K562 (cell line): ENCODE data around the gene MTHFS. TPM values are rescaled to one million over a fixed set of nuclear protein-coding genes. Genes with fewer than 3 reads are reported as not detected.

Experiments
- ATAC-seq: fragments of 200-7000 bp; cut with Tn5 transposase; 3 replicates; pipeline ENCODE4 v1.9.1; 2020; ENCODE audit warnings: moderate library complexity
- BruUV-seq: library from RNA; stranded (reverse); fragments of 400-500 nt; replicated peaks from 2 replicates; lab custom pipeline; 2021; lab: Mats Ljungman, UMichigan
- CTCF ChIA-PET: fragments of 300-600 bp; formaldehyde crosslinking; extraction: SDS; loops from one replicate; lab custom pipeline; 2021; ENCODE audit warnings: low intra/inter-chr PET ratio; lab: Yijun Ruan, JAX
- POLR2A ChIA-PET: fragments of 300-600, 350-650 bp; sonication (Branson Sonifier 250); formaldehyde crosslinking; extraction: SDS; loops from one replicate; lab custom pipeline; 2021; ENCODE audit warnings: antibody characterized with exemption, inconsistent platforms; lab: Yijun Ruan, JAX
- DNase-seq, 4 experiments: peaks; one replicate each; pipeline versions ENCODE4 v3.0.0 to v3.0.0-alpha.2; 2011 to 2018; ENCODE audit warnings: low spot score in 3 of 4, mixed read lengths in 3 of 4; ENCODE audit errors: extremely low read depth in 1 of 4
- FAIRE-seq: peaks from 2 replicates; lab custom pipeline; 2011; peaks lifted over from hg19 to GRCh38; lab: Jason Lieb, UNC
- H2AFZ ChIP-seq: 2 replicates; pipeline ENCODE4 v1.6.0; 2011; ENCODE audit warnings: low read depth, low read length, control low read depth, inconsistent platforms
- H3K27ac ChIP-seq: fragments of 200-600 bp; 3 replicates; pipeline ENCODE4 v1.8.0; 2011; ENCODE audit warnings: low read depth, mild to moderate bottlenecking, control low read depth, inconsistent platforms, low read length, moderate library complexity, mixed read lengths; ENCODE audit errors: extremely low read depth
- H3K27me3 ChIP-seq, 2 experiments: fragments of 300-600 bp in 1 of 2; 2 replicates in 1 of 2; 3 replicates in 1 of 2; pipeline versions ENCODE4 v1.6.0 to v1.8.0; 2011; ENCODE audit warnings: inconsistent platforms in 2 of 2, low read length in 2 of 2, mild to moderate bottlenecking in 1 of 2, mixed read lengths in 1 of 2, moderate library complexity in 1 of 2; ENCODE audit not compliant: control insufficient read depth in 2 of 2, insufficient read depth in 2 of 2
- H3K36me3 ChIP-seq: fragments of 300-600 bp; 3 replicates; pipeline ENCODE4 v1.8.0; 2011; ENCODE audit warnings: mild to moderate bottlenecking, low read length, inconsistent platforms; ENCODE audit not compliant: control insufficient read depth, insufficient read depth
- H3K4me1 ChIP-seq, 2 experiments: fragments of 200-600 bp in 1 of 2; replicated peaks in 1 of 2; 2 replicates in 1 of 2; 3 replicates in 1 of 2; pipeline versions ENCODE4 v1.5.1 to v1.8.0; 2011; ENCODE audit warnings: inconsistent platforms in 2 of 2, low read length in 2 of 2, mild to moderate bottlenecking in 1 of 2, mixed read lengths in 1 of 2, moderate library complexity in 1 of 2; ENCODE audit not compliant: control insufficient read depth in 2 of 2, insufficient read depth in 2 of 2
- H3K4me2 ChIP-seq: 2 replicates; pipeline ENCODE4 v1.6.1; 2011; ENCODE audit warnings: low read length, control low read depth, inconsistent platforms, mixed read lengths; ENCODE audit not compliant: insufficient read depth
- H3K4me3 ChIP-seq: fragments of 200-600 bp; sonication (generic), shearing (Covaris generic); 2 replicates; pipeline ENCODE4 v1.5.1; 2016; ENCODE audit warnings: control low read depth, inconsistent platforms
- H3K79me2 ChIP-seq: fragments of 200-600 bp; 3 replicates; pipeline ENCODE4 v1.8.0; 2011; ENCODE audit warnings: low read length, inconsistent platforms; ENCODE audit not compliant: control insufficient read depth, insufficient read depth
- H3K9ac ChIP-seq, 2 experiments: 2 replicates each; pipeline versions ENCODE4 v1.6.0 to v1.6.1; 2011; ENCODE audit warnings: low read depth in 2 of 2, low read length in 2 of 2, control low read depth in 1 of 2, inconsistent platforms in 1 of 2, mild to moderate bottlenecking in 1 of 2, mixed read lengths in 1 of 2; ENCODE audit not compliant: insufficient read depth in 1 of 2
- H3K9me1 ChIP-seq: one replicate; pipeline ENCODE4 v1.6.0; 2011; ENCODE audit warnings: inconsistent platforms, mild to moderate bottlenecking, low read length, moderate library complexity; ENCODE audit not compliant: control insufficient read depth, insufficient read depth
- H3K9me3 ChIP-seq: replicated peaks from 2 replicates; pipeline ENCODE4 v1.5.1; 2011; ENCODE audit warnings: low read depth, low read length, inconsistent platforms; ENCODE audit not compliant: control insufficient read depth, insufficient read depth
- H4K20me1 ChIP-seq: replicated peaks from 2 replicates; pipeline ENCODE4 v1.6.1; 2011; ENCODE audit warnings: low read length, inconsistent platforms, mixed read lengths; ENCODE audit not compliant: control insufficient read depth, insufficient read depth
- CBX5 ChIP-seq: IDR thresholded peaks from 2 replicates; pipeline ENCODE4 v1.6.1; 2014; ENCODE audit warnings: low read depth, borderline replicate concordance
- EZH2 ChIP-seq: IDR thresholded peaks from 2 replicates; pipeline ENCODE4 v1.6.1; 2012; ENCODE audit warnings: low read depth, mild to moderate bottlenecking, inconsistent platforms, low read length, borderline replicate concordance
- HNRNPLL ChIP-seq: fragments of 200-400 bp; formaldehyde crosslinking; IDR thresholded peaks from 2 replicates; pipeline ENCODE4 v1.6.1; 2017; ENCODE audit warnings: low read length, low read depth, mild to moderate bottlenecking; ENCODE audit not compliant: poor library complexity, severe bottlenecking
- MAFG ChIP-seq: fragments of 450-650 bp; conservative IDR thresholded peaks from 2 replicates; pipeline ENCODE4 v1.6.1; 2016; ENCODE audit warnings: missing genetic modification characterization, missing compliant biosample characterization
- MEF2A ChIP-seq: IDR thresholded peaks from 2 replicates; pipeline ENCODE4 v1.6.1; 2011; ENCODE audit warnings: low read depth, mild to moderate bottlenecking, low read length, moderate library complexity; ENCODE audit not compliant: control insufficient read depth
- NCOA2 ChIP-seq, 2 experiments: fragments of 450-650 bp; IDR thresholded peaks; 2 replicates each; pipeline ENCODE4 v1.6.1; 2018; ENCODE audit warnings: mild to moderate bottlenecking in 2 of 2, moderate library complexity in 1 of 2; ENCODE audit not compliant: partially characterized antibody in 2 of 2
- NCOA6 ChIP-seq: fragments of 450-650 bp; IDR thresholded peaks from 2 replicates; pipeline ENCODE4 v1.6.1; 2017; ENCODE audit warnings: mild to moderate bottlenecking
- NR4A1 ChIP-seq, 2 experiments: fragments of 250-450 bp in 1 of 2; fragments of 450-650 bp in 1 of 2; sonication (Bioruptor Pico) in 1 of 2; IDR thresholded peaks; 2 replicates each; pipeline versions ENCODE4 v1.4.0 to v1.6.1; 2016 to 2020; ENCODE audit warnings: mild to moderate bottlenecking in 2 of 2, missing compliant biosample characterization in 1 of 2, missing genetic modification characterization in 1 of 2, moderate library complexity in 1 of 2
- PPARD ChIP-seq: fragments of 250-450 bp; sonication (Bioruptor Pico); IDR thresholded peaks from 2 replicates; pipeline ENCODE4 v1.8.0; 2022; ENCODE audit warnings: inconsistent platforms, mild to moderate bottlenecking, moderate library complexity
- PTBP1 ChIP-seq: fragments of 200-400 bp; formaldehyde crosslinking; IDR thresholded peaks from 2 replicates; pipeline ENCODE4 v1.6.1; 2017; ENCODE audit warnings: low read depth, low read length
- TCF7L2 ChIP-seq: fragments of 150-350 bp; IDR thresholded peaks from 2 replicates; pipeline ENCODE4 v1.6.1; 2016; ENCODE audit warnings: low read depth, mild to moderate bottlenecking, low read length, moderate library complexity
- ZFP1 ChIP-seq: fragments of 450-650 bp; formaldehyde crosslinking; IDR thresholded peaks from 2 replicates; pipeline ENCODE4 v1.4.0; 2020; ENCODE audit warnings: mild to moderate bottlenecking, mixed read lengths
- ZNF583 ChIP-seq: fragments of 250-450 bp; sonication (Bioruptor Pico); IDR thresholded peaks from 2 replicates; pipeline ENCODE4 v1.4.0; 2020
- WGBS: fragments of 100-300 bp; shearing (Covaris generic); methylation state at CpG from one replicate; pipeline ENCODE4 v1.1.6; 2016; ENCODE audit warnings: low coverage, mixed read lengths; ENCODE audit not compliant: insufficient coverage; ENCODE audit errors: missing lambda C conversion rate; 5-methylcytosine and 5-hydroxymethylcytosine counted together
- in situ Hi-C: fragments of 300-500 bp; cut with MboI; formaldehyde crosslinking; loops from 4 replicates; pipeline ENCODE4 v1.15.0; 2018; ENCODE audit warnings: inconsistent platforms, mixed read lengths
- intact Hi-C: fragments of 100-400 bp; cut with micrococcal nuclease; formaldehyde crosslinking; loops from 2 replicates; pipeline ENCODE4 v1.14.2; 2022
- polyA plus RNA-seq, 8 experiments: library from polyadenylated mRNA; depleted of rRNA in 4 of 8; stranded (reverse) in 5 of 8; unstranded in 3 of 8; fragments of >200 nt; fragmentation: Nextera tagmentation in 2 of 8; fragmentation: Illumina TruSeq in 1 of 8; extraction: Ambion mirVana in 2 of 8; extraction: Trizol in 1 of 8; gene quantifications; 2 replicates each; pipeline versions ENCODE4 v1.2.1 to v1.2.3, GENCODE V29; 2011 to 2014; ENCODE audit warnings: inconsistent platforms in 1 of 8, missing spikeins in 1 of 8
- total RNA-seq, 7 experiments: library from RNA; depleted of rRNA in 6 of 7; stranded (reverse); fragments of >200 nt in 6 of 7; fragmentation: Illumina TruSeq in 2 of 7; extraction: Trizol in 2 of 7; gene quantifications; 2 replicates each; pipeline versions ENCODE4 v1.2.1 to v1.2.3, GENCODE V29; 2011 to 2021; ENCODE audit warnings: low replicate concordance in 1 of 7

Gene MTHFS
- total and polyA plus RNA-seq, 9 of the 15 experiments (the other 6 are each of a cell fraction or from before 2014, with no cell fraction given): 17.8 to 79.3 (median 41.7) TPM

- POLR2A ChIA-PET: no interaction called here
- no peak for DNase-seq
- BruUV-seq: no TSS peak
- no peak for TF ChIP-seq NCOA6
- TF ChIP-seq HNRNPLL: no peak
- TF ChIP-seq TCF7L2: no peak
- no peak for TF ChIP-seq CBX5
- no peak for TF ChIP-seq NR4A1 (CRISPR knock-in tag; IDR thresholded peaks at IDR 0.05)
- TF ChIP-seq NR4A1 (tag; IDR thresholded peaks at IDR 0.05): no peak
- no peak for TF ChIP-seq PPARD (CRISPR knock-in tag)
- TF ChIP-seq ZNF583 (CRISPR knock-in tag): no peak
- no peak for TF ChIP-seq NCOA2 (IDR thresholded peaks at IDR 0.05; ENCODE audit: partially characterized antibody in 2 of 2)
- TF ChIP-seq PTBP1: no peak
- no peak for TF ChIP-seq ZFP1 (CRISPR knock-in tag)
- TF ChIP-seq MAFG (tag): no peak
- TF ChIP-seq MEF2A: no peak
- TF ChIP-seq EZH2: no peak
- TF ChIP-seq, all 486 proteins: peak for 0
- Histone ChIP-seq H3K4me2 (no peak overlapping the region), H3K9me1 (no peaks in the 10 kb centered on the region), H2AFZ (no peak overlapping the region), H4K20me1 (no peaks in the 10 kb centered on the region), H3K27me3 (no peaks in the 10 kb centered on the region), H3K4me1 (no peaks in the 10 kb centered on the region; a peak in 1 of 5 replicates), H3K36me3 (peaks cover 3% of the 10 kb centered on the region; the same call in 1 of the 3 replicates), H3K9ac (no peak overlapping the region), H3K9me3 (no peaks in the 10 kb centered on the region), H3K79me2 (no peaks in the 10 kb centered on the region), H3K4me3 (no peak overlapping the region), H3K27ac (no peak overlapping the region)
- in situ Hi-C loops (no loop called here), intact Hi-C loops (no loop called here)
- ATAC-seq (no peak), FAIRE-seq (no peak)
- CTCF ChIA-PET: no interaction called here
- WGBS: 82% methylated on average over 14 of the region's 14 CpGs
Observed at GRCh38 chr15:79829950-79830349, 66.9 kb downstream of the MTHFS start.
